NCI-H774 (cell line): ENCODE measurements around the gene CUBN.

Experiments
- DNase-seq: peaks from one replicate; lab custom pipeline; 2025; lab: John Stamatoyannopoulos, UW

The CUBN gene

GRCh38 chr10:16820421-16820820, 309.2 kb downstream of the CUBN start:
- no peak for DNase-seq

GRCh38 chr10:16820018-16820417, 309.6 kb downstream of the CUBN start:
- no peak for DNase-seq

- DNase-seq = no peak
These were observed 310.2 kb downstream of the CUBN start for GRCh38 chr10:16819436-16819835.

GRCh38 chr10:16819026-16819425, 310.6 kb downstream of the CUBN start:
- DNase-seq = no peak

GRCh38 chr10:16817125-16818019, 312.2 kb downstream of the CUBN start, which contains the start of gene RSU1:
Gene RSU1, minus strand, starts transcription at chr10:16817424. Its CDS starts 343 bp downstream, at chr10:16817081.
- DNase-seq = peak; percentile 99

- no peak for DNase-seq
These were observed 312.8 kb downstream of the CUBN start for GRCh38 chr10:16816830-16817124.

GRCh38 chr10:16816171-16816570, 313.4 kb downstream of the CUBN start:
- no peak for DNase-seq

- no peak for DNase-seq
These were observed 315.6 kb downstream of the CUBN start for GRCh38 chr10:16814012-16814411.

GRCh38 chr10:16812676-16813075, 316.9 kb downstream of the CUBN start:
- no peak for DNase-seq

GRCh38 chr10:16811765-16812164, 317.8 kb downstream of the CUBN start:
- DNase-seq = no peak

- DNase-seq = no peak
These were observed 318.3 kb downstream of the CUBN start for GRCh38 chr10:16811292-16811691.

- DNase-seq = no peak
These were observed 320.4 kb downstream of the CUBN start for GRCh38 chr10:16809074-16809718.

- DNase-seq = no peak
These were observed 325.5 kb downstream of the CUBN start for GRCh38 chr10:16804123-16804522.

- DNase-seq = no peak
These were observed 326.1 kb downstream of the CUBN start for GRCh38 chr10:16803464-16803863.

- DNase-seq = no peak
These were observed 330.0 kb downstream of the CUBN start for GRCh38 chr10:16799621-16800020.

- DNase-seq = no peak
These were observed 331.0 kb downstream of the CUBN start for GRCh38 chr10:16798571-16798970.

- no peak for DNase-seq
These were observed 334.1 kb downstream of the CUBN start for GRCh38 chr10:16795410-16796073.

GRCh38 chr10:16794005-16794404, 335.6 kb downstream of the CUBN start:
- no peak for DNase-seq

GRCh38 chr10:16792675-16793074, 336.9 kb downstream of the CUBN start:
- DNase-seq = no peak

GRCh38 chr10:16789765-16790164, 339.8 kb downstream of the CUBN start:
- no peak for DNase-seq

GRCh38 chr10:16789261-16789660, 340.4 kb downstream of the CUBN start:
- DNase-seq = no peak

- DNase-seq = no peak
These were observed 340.8 kb downstream of the CUBN start for GRCh38 chr10:16788778-16789177.

GRCh38 chr10:16788125-16788524, 341.5 kb downstream of the CUBN start:
- DNase-seq = no peak
